HG02798 (cell line): ENCODE results near the gene PGC.
"Not testable (repeated sequence)": the region's sequence is repeated elsewhere in the genome, so short reads cannot be mapped to it uniquely, and the experiment has no call there.

Experiments used
- ATAC-seq: cut with Tn5 transposase; IDR thresholded peaks from one replicate; pipeline ENCODE4 v1.9.1; 2021; ENCODE audit warnings: mild to moderate bottlenecking; ENCODE audit not compliant: unreplicated experiment, poor library complexity

The PGC gene

GRCh38 chr6:41777551-41778285, 30.5 kb upstream of the PGC start:
- no peak for ATAC-seq

DNA sequence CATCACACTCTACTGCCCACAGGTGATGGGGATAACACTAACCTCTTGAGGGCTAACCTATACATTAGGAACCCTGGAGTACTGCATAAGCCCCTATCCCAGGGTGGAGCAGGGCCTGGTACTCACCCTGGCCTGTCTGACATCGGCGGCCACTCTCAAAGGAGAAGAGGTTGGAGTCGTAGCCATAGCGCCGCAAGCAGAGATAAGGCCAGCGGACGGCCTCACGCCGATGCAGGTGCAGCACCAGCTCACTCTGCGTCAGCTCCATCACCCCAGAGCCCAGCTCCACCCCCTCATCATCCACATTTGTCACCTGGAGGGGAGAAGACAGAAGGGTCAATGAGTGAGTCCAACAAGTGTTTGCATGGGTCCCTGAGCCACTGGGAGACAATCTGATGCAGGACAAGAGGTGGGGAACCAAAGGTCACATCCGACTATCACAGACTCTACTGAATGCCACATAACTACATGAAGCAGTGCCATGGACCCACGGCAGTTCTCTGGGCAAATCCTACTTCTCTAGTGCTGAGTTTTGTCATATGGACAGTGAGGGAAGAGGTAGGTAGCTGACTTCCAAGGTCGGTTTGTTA, 28.2 kb upstream of the PGC start:
- no peak for ATAC-seq

GRCh38 chr6:41774841-41775240, 27.6 kb upstream of the PGC start:
- ATAC-seq, result no peak

DNA sequence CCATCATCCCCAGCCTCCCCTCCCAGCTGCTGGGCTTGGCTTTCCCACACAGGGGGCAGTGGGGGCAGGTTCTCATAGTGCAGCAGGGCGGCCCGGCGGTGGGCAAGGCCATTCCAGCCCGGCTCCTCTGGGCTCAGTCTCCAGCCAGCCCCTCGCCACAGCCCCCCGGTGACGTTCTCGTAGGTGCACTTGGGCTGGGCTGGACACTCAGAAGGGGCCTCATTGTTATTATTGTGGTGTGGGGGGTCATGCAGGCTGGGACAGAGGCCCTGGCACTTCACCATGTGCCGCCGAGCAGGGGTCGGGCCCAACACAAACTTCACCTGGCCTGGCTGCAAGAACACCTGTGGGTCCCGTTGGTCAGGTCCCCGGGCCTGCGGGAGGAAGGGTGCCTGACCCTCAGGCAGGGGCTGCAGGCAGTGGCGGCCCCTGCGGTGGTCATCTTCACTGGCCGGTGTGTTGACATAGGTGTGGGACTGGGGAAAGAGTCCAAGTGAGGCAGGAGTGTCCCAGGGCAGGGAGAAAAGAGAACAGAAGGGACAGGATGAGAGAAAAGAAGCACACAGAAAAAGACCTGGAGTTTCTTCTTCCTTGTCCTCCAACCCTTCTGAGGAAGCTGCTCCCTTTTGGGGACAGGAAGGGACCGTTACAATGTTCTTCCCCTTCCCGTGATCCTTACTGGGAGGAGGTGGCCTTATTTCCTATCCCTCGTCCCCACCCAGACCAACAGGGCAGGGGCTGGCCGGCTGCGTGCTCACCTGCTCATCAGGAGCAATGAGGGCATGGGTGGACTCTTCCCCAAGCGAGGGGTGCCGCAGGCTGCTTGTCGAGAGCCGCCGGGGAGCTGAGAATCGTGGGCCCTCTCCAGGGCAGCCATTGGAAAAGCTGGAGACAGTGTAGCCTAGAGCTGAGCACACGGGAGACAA, 24.1 kb upstream of the PGC start:
- ATAC-seq, result no peak

- ATAC-seq, result no peak
Observed at GRCh38 chr6:41770381-41771057, 23.3 kb upstream of the PGC start.

DNA sequence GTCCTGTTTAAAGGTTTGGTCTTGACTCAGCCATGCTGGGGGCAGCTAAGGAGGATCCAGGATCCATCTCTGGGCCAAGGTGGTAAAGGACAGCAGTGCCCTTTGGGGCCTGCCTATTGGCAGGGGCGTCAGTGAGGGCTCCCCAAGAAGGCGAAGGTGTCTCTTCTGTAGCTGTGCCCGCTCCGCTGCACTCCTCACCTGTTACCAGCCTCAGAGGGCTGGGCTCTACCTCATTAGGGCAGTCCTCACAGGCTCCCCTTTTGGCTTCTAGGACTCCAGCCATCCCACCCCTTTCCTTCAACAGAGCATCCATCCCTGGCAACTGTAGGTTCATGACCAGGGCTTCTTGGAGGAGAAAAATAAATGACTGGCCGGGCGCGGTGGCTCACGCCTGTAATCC, 22.2 kb upstream of the PGC start:
- ATAC-seq, result no peak

- no peak for ATAC-seq
Observed at GRCh38 chr6:41768545-41769308, 21.5 kb upstream of the PGC start.

DNA sequence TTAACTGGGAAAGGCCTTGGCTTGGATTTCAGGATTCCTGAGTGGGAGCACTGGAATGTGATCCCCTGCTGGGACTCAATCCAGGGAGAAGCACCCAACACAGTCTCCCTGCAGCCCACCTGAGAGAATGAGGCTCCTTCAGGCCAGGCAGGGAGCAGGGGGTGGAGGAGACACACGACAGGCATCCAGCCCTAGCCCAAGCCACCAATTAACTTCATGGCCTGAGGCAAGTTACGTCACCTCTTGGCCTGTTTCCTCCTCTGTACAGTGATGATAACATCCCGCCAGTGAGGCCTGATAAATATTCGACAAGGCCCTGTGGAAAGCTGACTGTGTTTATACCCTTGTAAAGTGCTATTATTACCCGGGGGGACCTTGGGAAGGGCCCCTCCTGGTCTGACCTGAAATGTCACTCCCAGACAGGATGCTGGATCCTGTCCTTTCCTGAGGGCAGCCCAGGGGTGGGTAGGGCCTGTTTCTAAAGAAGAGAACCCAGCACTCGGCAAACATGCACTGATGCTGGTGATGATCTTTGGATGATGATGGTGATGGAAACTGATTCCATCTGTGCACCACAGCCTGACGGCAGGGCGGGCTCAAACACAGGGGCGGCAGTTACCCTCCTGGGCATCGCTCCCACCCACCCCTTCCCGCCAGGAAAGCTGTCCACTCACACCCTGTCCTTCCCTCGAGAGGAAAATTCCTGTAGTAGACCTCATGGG, 20.1 kb upstream of the PGC start:
- no peak for ATAC-seq

GRCh38 chr6:41766043-41766664, 19.0 kb upstream of the PGC start:
- ATAC-seq, result not testable (repeated sequence)

DNA sequence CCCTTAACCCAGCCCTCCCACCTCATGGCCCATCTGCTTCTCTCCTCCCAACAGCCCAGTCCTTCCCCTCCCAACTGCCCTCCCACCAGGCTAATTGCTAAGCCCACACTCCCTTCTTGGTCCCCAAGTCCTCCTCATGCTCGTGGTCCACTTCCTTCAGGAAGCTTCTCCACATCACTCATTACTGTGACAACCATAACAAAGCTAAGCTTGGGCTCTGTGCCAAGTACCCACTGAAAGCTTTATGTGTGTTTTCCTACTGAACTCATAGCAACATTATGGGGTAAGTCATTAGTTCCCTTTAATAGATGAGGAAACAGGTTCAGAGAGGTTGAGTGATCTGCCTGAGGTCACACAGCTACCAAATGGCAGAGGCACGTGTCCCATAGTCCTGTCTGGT, 16.3 kb upstream of the PGC start:
- ATAC-seq, result no peak

GRCh38 chr6:41759905-41760579, 12.8 kb upstream of the PGC start:
- no peak for ATAC-seq

GRCh38 chr6:41759106-41759904, 12.1 kb upstream of the PGC start:
- ATAC-seq, result no peak

GRCh38 chr6:41758641-41759035, 11.4 kb upstream of the PGC start:
- no peak for ATAC-seq

GRCh38 chr6:41757931-41758640, 10.9 kb upstream of the PGC start:
- ATAC-seq, result no peak

- no peak for ATAC-seq
Observed at GRCh38 chr6:41757271-41757670, 10.1 kb upstream of the PGC start.

GRCh38 chr6:41756354-41756753, 9.2 kb upstream of the PGC start:
- no peak for ATAC-seq

- ATAC-seq, result no peak
Observed at GRCh38 chr6:41755895-41756294, 8.7 kb upstream of the PGC start.
